Fibroblast of the conjunctiva (primary cell): ENCODE data around the gene RET.

ENCODE experiments used
- DNase-seq: peaks from one replicate; pipeline ENCODE4 v3.0.0-alpha.2; 2010; ENCODE audit warnings: low read depth

Gene RET

GRCh38 chr10:43044961-43045621, 31.8 kb upstream of the RET start:
- DNase-seq = no peak

DNA sequence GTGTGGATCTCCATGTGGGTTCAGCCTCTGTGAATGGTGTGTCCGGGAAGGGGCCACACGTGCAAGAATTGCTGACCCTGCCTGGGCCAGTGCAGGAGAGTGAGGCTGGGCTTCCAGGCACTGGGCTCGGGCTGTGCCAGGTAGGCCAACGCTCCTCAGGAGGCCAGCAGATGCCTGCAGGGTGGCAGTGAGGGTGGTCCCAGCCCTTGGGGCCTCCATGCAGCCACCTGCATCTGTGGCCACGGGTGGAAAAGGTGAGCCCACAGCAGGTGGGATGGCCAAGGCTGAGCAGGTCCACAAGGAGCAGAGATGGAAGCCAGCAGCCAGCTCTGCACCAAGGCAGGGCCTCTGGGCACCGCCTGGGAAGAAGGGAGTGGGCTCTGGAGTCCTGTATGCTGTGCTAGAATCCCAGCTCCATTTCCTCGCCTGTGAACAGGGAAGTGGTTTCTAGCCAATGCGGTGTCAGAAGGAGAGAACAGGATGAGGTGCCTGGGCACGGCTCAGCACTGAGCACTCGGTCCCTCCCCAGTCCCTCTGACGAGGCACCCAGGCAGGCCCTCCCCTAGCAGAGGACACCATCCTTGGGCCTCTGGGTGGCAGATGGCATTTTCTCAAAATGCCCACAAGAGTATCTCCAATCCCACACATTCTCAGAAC, 31.1 kb upstream of the RET start:
- DNase-seq = no peak

GRCh38 chr10:43046288-43046991, 30.4 kb upstream of the RET start:
- DNase-seq = no peak

DNA sequence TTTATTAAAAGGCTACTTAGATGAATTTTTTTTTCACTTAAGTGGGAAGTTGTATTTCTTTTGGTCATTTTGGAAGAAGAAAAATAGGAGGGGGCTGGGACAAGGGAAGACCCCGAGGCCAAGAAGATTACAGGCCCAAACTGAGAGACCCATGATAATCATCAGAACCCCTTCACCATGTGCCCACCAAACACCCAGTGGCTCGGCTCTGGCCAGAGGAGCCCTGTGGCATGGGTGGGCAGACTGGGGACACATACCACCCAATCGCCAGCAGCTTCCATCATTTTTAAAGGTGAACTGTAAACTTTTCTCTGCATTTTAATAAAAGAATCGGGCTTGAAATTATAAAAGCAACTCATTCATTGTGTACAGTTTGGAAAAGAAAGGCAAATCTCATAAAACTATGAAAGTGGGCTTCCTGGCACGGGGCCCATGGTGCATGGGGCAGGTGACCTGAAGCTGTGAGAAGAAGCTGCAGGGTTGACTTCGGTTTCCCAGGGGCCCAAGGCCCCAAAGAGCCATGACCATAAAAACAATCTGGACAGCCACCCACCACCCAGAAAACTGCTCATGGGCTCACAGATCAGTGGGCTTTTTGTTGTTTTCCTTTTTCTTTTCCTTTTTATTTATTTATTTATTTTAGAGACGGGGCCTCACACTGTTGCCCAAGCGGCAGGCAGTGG, 29.4 kb upstream of the RET start:
- no peak for DNase-seq

GRCh38 chr10:43048301-43049051, 28.4 kb upstream of the RET start:
- DNase-seq = no peak

DNA sequence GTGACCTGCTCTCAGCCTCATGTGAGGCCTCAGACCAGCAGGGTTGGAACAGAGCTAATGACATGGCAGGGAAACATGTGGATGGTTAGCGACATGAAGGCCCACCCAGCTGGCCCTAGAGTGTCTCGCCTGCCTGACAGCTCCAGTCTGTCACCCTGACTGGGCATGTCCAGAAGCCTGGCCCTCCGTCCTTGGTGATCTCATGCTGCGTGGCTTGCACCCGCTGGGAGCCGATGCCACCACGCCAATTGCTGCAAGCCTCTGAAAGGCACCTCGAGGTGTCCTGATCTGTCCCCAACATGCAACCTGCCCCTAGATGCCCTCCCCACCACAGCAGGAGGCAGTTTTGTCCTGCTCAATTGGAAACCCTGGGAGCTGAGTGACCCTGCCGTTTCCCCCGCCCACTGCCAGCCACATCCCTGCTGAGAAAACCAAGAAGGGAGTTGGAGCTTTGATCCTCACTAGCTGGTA, 27.8 kb upstream of the RET start:
- DNase-seq = no peak

DNA sequence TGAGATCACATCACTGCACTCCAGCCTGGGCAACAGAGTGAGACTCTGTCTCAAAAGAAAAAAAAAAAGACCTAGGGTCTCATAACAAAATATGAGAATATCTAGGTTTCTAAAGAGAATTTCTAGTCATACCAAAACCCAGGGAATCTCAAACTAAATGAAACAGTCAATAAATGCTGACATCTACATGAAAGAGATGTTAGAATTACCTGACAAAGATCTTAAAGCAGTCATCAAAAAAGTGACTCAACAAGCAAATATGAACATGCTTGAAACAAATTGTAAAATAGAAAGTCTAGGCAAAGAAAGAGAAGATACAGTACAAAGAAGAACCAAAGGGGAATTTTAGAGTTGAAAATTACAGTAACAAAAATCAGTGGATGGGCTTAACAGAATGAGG, 26.9 kb upstream of the RET start:
- DNase-seq = no peak

- no peak for DNase-seq
Observed at GRCh38 chr10:43053825-43054224, 23.0 kb upstream of the RET start.

DNA sequence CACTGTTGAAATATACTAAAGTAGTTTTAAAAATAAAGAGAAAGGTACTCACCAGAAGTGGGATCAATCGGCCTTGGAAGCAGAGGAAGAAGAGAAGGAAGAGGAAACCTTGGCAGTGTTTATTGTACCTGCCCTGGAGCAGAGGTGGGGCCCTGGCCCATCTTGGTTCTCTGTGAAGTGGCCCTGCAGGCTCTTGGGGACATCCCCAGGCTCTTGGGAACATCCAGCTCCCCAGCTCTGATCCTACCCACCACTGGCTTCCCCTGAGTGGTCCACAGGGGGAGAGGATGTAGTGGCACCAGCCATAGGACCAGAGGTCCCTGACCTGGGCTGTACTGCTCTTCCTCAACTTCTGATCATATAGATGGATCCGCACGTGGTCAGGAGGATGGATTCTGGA, 22.3 kb upstream of the RET start:
- DNase-seq = no peak

DNA sequence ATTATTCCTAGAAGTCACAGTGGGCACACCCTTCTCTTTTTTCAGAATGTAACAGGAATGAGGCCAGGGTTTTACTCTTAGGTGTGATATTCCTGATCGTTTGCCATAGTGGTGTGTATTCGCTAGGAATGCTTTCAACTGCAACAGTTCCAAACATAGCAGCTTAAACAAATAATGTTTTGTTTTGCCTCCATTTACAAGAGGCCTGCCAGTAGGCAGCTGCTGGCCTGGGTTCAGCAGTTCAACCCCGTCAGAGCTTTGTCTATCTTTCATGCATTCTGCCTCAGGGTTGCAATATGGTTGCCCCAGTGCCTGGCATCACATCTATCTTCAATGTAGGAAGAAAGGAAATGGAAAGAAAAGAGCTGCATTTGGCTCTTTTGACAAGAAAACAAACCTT, 21.7 kb upstream of the RET start:
- no peak for DNase-seq

- no peak for DNase-seq
Observed at GRCh38 chr10:43055991-43056567, 20.8 kb upstream of the RET start.

GRCh38 chr10:43056568-43057011, 20.3 kb upstream of the RET start:
- no peak for DNase-seq

DNA sequence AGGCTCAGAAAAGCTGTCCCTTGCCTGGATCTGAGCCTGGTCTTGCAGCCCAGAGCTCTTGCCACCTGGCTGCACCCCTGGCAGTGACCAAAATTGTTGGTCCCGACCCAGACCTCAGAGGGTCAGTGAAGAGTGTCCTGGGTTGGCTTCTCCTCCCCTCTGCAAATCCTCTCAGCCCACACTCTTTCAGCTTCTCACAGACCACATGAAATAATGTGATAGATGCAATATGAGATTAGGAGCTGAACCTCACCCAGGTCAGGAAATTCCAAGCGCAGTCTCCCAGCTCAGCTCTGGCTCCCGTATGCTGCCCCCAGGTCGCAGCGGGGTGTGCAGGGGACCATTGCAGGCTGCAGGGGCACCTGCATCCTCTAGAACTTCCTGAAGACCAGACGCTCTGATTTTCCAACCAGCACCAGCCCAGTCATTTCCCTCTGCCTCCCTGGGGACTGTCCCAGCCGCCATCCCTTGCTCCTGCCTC, 19.6 kb upstream of the RET start:
- DNase-seq = no peak

- no peak for DNase-seq
Observed at GRCh38 chr10:43057831-43058340, 19.0 kb upstream of the RET start.

DNA sequence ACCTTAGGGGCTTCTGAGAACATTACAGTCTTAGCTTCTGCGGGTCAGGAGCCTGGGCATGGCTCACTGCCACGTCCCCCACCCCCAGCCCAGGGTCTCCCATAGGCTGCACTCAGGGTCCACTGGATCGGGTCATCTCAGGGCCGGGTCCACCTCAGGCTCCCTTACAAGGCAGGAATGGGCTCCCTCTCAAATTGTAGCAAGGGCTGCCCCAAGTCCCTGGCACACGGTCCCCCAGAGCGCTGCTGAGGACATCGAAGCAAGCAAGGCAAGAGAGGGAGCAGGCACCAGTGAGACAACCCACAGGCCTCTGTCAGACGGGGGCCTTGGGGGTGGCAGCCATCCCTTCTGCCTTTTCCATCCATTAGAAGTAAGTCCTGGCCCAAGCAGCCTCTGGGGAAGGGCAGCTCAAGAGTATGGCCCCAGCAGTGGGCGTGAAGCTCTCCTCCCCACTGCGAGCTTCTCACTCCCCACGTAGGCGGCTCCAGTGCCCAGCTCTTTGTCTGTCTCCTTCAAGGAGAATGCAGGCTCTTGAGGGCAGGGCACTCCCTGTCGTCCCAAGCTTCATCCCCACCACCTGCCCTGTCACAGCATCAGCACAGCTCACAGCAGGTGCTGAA, 18.0 kb upstream of the RET start:
- no peak for DNase-seq

GRCh38 chr10:43059336-43059720, 17.5 kb upstream of the RET start:
- no peak for DNase-seq

GRCh38 chr10:43059828-43060227, 17.0 kb upstream of the RET start:
- DNase-seq = no peak

- DNase-seq = no peak
Observed at GRCh38 chr10:43060291-43060690, 16.6 kb upstream of the RET start.

GRCh38 chr10:43061331-43061730, 15.5 kb upstream of the RET start:
- DNase-seq = no peak

DNA sequence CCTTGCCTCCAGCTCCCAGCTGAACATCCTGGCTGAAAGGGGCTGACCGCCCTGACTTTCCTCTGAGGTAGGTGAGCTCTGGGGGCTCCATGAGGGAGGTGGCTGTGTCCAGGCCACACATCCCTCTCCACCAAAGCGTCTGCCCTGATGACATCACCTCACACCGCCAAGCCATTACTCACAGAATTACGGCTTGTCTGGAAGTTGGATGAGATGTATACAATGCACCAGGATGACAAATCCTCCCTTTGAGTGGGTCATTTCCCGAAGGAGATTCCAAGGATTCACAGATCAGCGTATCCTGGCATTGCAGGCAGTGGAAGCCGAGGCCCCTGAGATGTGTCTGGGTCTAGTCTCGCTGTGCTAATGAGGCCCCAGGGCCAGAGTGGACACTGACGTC, 15.1 kb upstream of the RET start:
- no peak for DNase-seq
